ENCODE measurements around the gene ZNF467. TPM values are rescaled to one million over a fixed set of nuclear protein-coding genes. Genes with fewer than 3 reads are reported as not detected.

The ZNF467 gene
- total and polyA plus RNA-seq, 2 donors (not counting 1 experiment from before 2014, with no cell fraction given), result 0.39 to 1.1 TPM

- Histone ChIP-seq H3K79me2 (ENCODE audit: control insufficient read depth, insufficient read depth, low read length) (no peaks in the 10 kb centered on the region), H3K4me2 (replicated peaks; ENCODE audit: low read depth, low read length, poor library complexity, severe bottlenecking) (no peak overlapping the region), H3K4me3 (ENCODE audit: control extremely low read depth in 1 of 5, extremely low read depth in 1 of 5, insufficient read depth in 1 of 5, low read depth in 2 of 5, low read length in 4 of 5) (no peak overlapping the region), H3K27ac (ENCODE audit: low read length in 2 of 2) (no peak overlapping the region), H3K4me1 (ENCODE audit: control insufficient read depth in 2 of 2, insufficient read depth in 2 of 2, low read length in 2 of 2) (no peaks in the 10 kb centered on the region), H2AFZ (ENCODE audit: insufficient read depth, low read depth, low read length, poor library complexity, severe bottlenecking) (no peak overlapping the region), H3K9ac (ENCODE audit: low read length) (no peak overlapping the region), H3K36me3 (replicated peaks in 1 of 2; ENCODE audit: control extremely low read depth in 1 of 2, control insufficient read depth in 1 of 2, extremely low read depth in 1 of 2, insufficient read depth in 2 of 2, low read length in 1 of 2) (peaks cover 0 to 30% of the 10 kb centered on the region in 2 experiments), H3K9me3 (ENCODE audit: control extremely low read depth in 1 of 3, control insufficient read depth in 2 of 3, insufficient read depth in 1 of 3, low read length in 2 of 3) (no peaks in the 10 kb centered on the region), H3K27me3 (replicated peaks in 1 of 4; ENCODE audit: control extremely low read depth in 1 of 4, control insufficient read depth in 3 of 4, insufficient read depth in 4 of 4, low read length in 3 of 4) (no peaks in the 10 kb centered on the region), H4K20me1 (ENCODE audit: control insufficient read depth, insufficient read depth, low read length, poor library complexity, severe bottlenecking) (no peaks in the 10 kb centered on the region)
- H3K27ac Mint-ChIP-seq, result no peak overlapping the region
- H3K4me3 Mint-ChIP-seq, result no peak overlapping the region
- POLR2A ChIA-PET, result no interaction called here
- intact Hi-C loops (cut with micrococcal nuclease), result no loop called here
- no peaks in the 10 kb centered on the region for H3K27me3 Mint-ChIP-seq
- CTCF ChIA-PET, result interaction anchor here (2.9 kb wide), 1 partner anchor 18 kb away, joined by 10 read pairs; no protein-coding TSS in a partner anchor
- TF ChIP-seq EZH2 (IDR thresholded peaks at IDR 0.05; ENCODE audit: borderline replicate concordance, insufficient read depth, low read depth, low read length, poor library complexity, severe bottlenecking), result no peak
- no peak for TF ChIP-seq CTCF (IDR thresholded peaks at IDR 0.05)
- ATAC-seq (ENCODE audit: low read depth), result no peak
- no peak for DNase-seq
- no peaks in the 10 kb centered on the region for H3K4me1 Mint-ChIP-seq
- H3K9me3 Mint-ChIP-seq (ENCODE audit: insufficient read depth), result no peaks in the 10 kb centered on the region
- WGBS (ENCODE audit: insufficient coverage), result 93% methylated on average over 3 of the region's 15 CpGs
These were observed 49.4 kb downstream of the ZNF467 start for GRCh38 chr7:149723795-149724495.

GRCh38 chr7:149723082-149723767, 50.2 kb downstream of the ZNF467 start:
- CTCF ChIA-PET, result interaction anchor here (2.9 kb wide), 1 partner anchor 18 kb away, joined by 10 read pairs; no protein-coding TSS in a partner anchor
- H3K4me3 Mint-ChIP-seq, result no peak overlapping the region
- 95% methylated on average over 11 of the region's 13 CpGs for WGBS (ENCODE audit: insufficient coverage)

More at GRCh38 chr7:149723082-149723767, 50.2 kb downstream of the ZNF467 start:
- Histone ChIP-seq H3K79me2 (ENCODE audit: control insufficient read depth, insufficient read depth, low read length) (no peaks in the 10 kb centered on the region), H3K4me3 (ENCODE audit: control extremely low read depth in 1 of 5, extremely low read depth in 1 of 5, insufficient read depth in 1 of 5, low read depth in 2 of 5, low read length in 4 of 5) (no peak overlapping the region), H3K4me1 (ENCODE audit: control insufficient read depth in 2 of 2, insufficient read depth in 2 of 2, low read length in 2 of 2) (no peaks in the 10 kb centered on the region), H3K27ac (ENCODE audit: low read length in 2 of 2) (no peak overlapping the region), H3K9me3 (ENCODE audit: control extremely low read depth in 1 of 3, control insufficient read depth in 2 of 3, insufficient read depth in 1 of 3, low read length in 2 of 3) (no peaks in the 10 kb centered on the region), H4K20me1 (ENCODE audit: control insufficient read depth, insufficient read depth, low read length, poor library complexity, severe bottlenecking) (no peaks in the 10 kb centered on the region), H3K9ac (ENCODE audit: low read length) (no peak overlapping the region), H3K36me3 (replicated peaks in 1 of 2; ENCODE audit: control extremely low read depth in 1 of 2, control insufficient read depth in 1 of 2, extremely low read depth in 1 of 2, insufficient read depth in 2 of 2, low read length in 1 of 2) (peaks cover 0 to 26% of the 10 kb centered on the region in 2 experiments), H3K27me3 (replicated peaks in 1 of 4; ENCODE audit: control extremely low read depth in 1 of 4, control insufficient read depth in 3 of 4, insufficient read depth in 4 of 4, low read length in 3 of 4) (no peaks in the 10 kb centered on the region), H3K4me2 (replicated peaks; ENCODE audit: low read depth, low read length, poor library complexity, severe bottlenecking) (no peak overlapping the region), H2AFZ (ENCODE audit: insufficient read depth, low read depth, low read length, poor library complexity, severe bottlenecking) (no peak overlapping the region)
- Mint-ChIP-seq H3K27ac (no peak overlapping the region), H3K27me3 (no peaks in the 10 kb centered on the region), H3K9me3 (ENCODE audit: insufficient read depth) (no peaks in the 10 kb centered on the region), H3K4me1 (no peaks in the 10 kb centered on the region)
- ATAC-seq (ENCODE audit: low read depth) (no peak), DNase-seq (no peak)
- intact Hi-C loops (cut with micrococcal nuclease), result no loop called here
- no peak for TF ChIP-seq CTCF (IDR thresholded peaks at IDR 0.05)
- TF ChIP-seq EZH2 (IDR thresholded peaks at IDR 0.05; ENCODE audit: borderline replicate concordance, insufficient read depth, low read depth, low read length, poor library complexity, severe bottlenecking), result no peak
- POLR2A ChIA-PET, result no interaction called here

Measured in B cell (primary cell).